B cell (primary cell): ENCODE data around the gene GPR21. TPM values are rescaled to one million over a fixed set of nuclear protein-coding genes. Genes with fewer than 3 reads are reported as not detected.

ENCODE experiments used
- ATAC-seq: fragments of 200-7000 bp; cut with Tn5 transposase; one replicate; pipeline ENCODE4 v1.10.0; 2021; ENCODE audit warnings: low read depth, mild to moderate bottlenecking, moderate number of reproducible peaks, moderate library complexity
- CTCF ChIA-PET: fragments of 350-600 bp; sonication (Branson Sonifier 250); formaldehyde crosslinking; loops from one replicate; lab custom pipeline; 2021; ENCODE audit warnings: antibody characterized with exemption, inconsistent platforms; lab: Charles Lee
- POLR2A ChIA-PET: fragments of 350-600 bp; sonication (Branson Sonifier 250); formaldehyde crosslinking; loops from one replicate; lab custom pipeline; 2021; ENCODE audit warnings: antibody characterized with exemption; lab: Charles Lee
- DNase-seq: peaks from one replicate; pipeline ENCODE4 v3.0.0; 2013
- H2AFZ ChIP-seq: 2 replicates; pipeline ENCODE4 v1.6.1; 2012; ENCODE audit warnings: mild to moderate bottlenecking, low read depth, low read length; ENCODE audit not compliant: insufficient read depth, poor library complexity, severe bottlenecking
- H3K27ac ChIP-seq, 2 donors: 1 replicate in 1 of 2; 2 replicates in 1 of 2; pipeline ENCODE4 v1.5.1; 2012 to 2013; ENCODE audit warnings: low read length in 2 of 2, mild to moderate bottlenecking in 2 of 2, moderate library complexity in 1 of 2
- H3K27me3 ChIP-seq, 4 experiments: fragments of 200-600 bp in 1 of 4; sonication (generic) in 1 of 4; replicated peaks in 1 of 4; 1 replicate in 2 of 4; 2 replicates in 2 of 4; pipeline versions ENCODE4 v1.6.1 to v1.7.0; 2013 to 2016; ENCODE audit warnings: low read length in 3 of 4, mild to moderate bottlenecking in 2 of 4, mixed read lengths in 1 of 4, moderate library complexity in 1 of 4; ENCODE audit not compliant: insufficient read depth in 4 of 4, control insufficient read depth in 3 of 4; ENCODE audit errors: control extremely low read depth in 1 of 4
- H3K36me3 ChIP-seq, 2 experiments: replicated peaks in 1 of 2; 1 replicate in 1 of 2; 2 replicates in 1 of 2; pipeline versions ENCODE4 v1.6.1 to v1.7.1; 2013; ENCODE audit warnings: low read length in 1 of 2; ENCODE audit not compliant: insufficient read depth in 2 of 2, control insufficient read depth in 1 of 2; ENCODE audit errors: control extremely low read depth in 1 of 2, extremely low read depth in 1 of 2
- H3K4me1 ChIP-seq, 2 donors: fragments of 200-600 bp in 1 of 2; sonication (generic) in 1 of 2; 1 replicate in 1 of 2; 2 replicates in 1 of 2; pipeline versions ENCODE4 v1.5.1 to v1.6.1; 2013 to 2017; ENCODE audit warnings: low read length in 2 of 2; ENCODE audit not compliant: control insufficient read depth in 2 of 2, insufficient read depth in 2 of 2
- H3K4me2 ChIP-seq: replicated peaks from 2 replicates; pipeline ENCODE3; 2012; ENCODE audit warnings: mild to moderate bottlenecking, low read depth, low read length; ENCODE audit not compliant: poor library complexity, severe bottlenecking
- H3K4me3 ChIP-seq, 5 experiments: fragments of 200-600 bp in 1 of 5; sonication (generic) in 1 of 5; 1 replicate in 3 of 5; 2 replicates in 2 of 5; pipeline versions ENCODE4 v1.5.1 to v1.7.0; 2011 to 2016; ENCODE audit warnings: low read length in 4 of 5, mild to moderate bottlenecking in 4 of 5, low read depth in 2 of 5, control low read depth in 1 of 5, moderate library complexity in 1 of 5; ENCODE audit not compliant: insufficient read depth in 1 of 5; ENCODE audit errors: control extremely low read depth in 1 of 5, extremely low read depth in 1 of 5
- H3K79me2 ChIP-seq: fragments of 200-600 bp; sonication (generic); one replicate; pipeline ENCODE4 v1.6.0; 2016; ENCODE audit warnings: low read length; ENCODE audit not compliant: control insufficient read depth, insufficient read depth
- H3K9ac ChIP-seq: fragments of 200-600 bp; sonication (generic); 2 replicates; pipeline ENCODE4 v1.6.1; 2017; ENCODE audit warnings: mild to moderate bottlenecking, low read length, moderate library complexity
- H3K9me3 ChIP-seq, 3 donors: one replicate each; pipeline versions ENCODE4 v1.6.1 to v1.7.1; 2013; ENCODE audit warnings: low read length in 2 of 3; ENCODE audit not compliant: control insufficient read depth in 2 of 3, insufficient read depth in 1 of 3; ENCODE audit errors: control extremely low read depth in 1 of 3
- H4K20me1 ChIP-seq: 2 replicates; pipeline ENCODE4 v1.6.0; 2012; ENCODE audit warnings: mild to moderate bottlenecking, low read length; ENCODE audit not compliant: insufficient read depth, control insufficient read depth, poor library complexity, severe bottlenecking
- H3K27ac Mint-ChIP-seq: one replicate; pipeline ENCODE4 v1.8.0; 2021; ENCODE audit warnings: mixed read lengths
- H3K27me3 Mint-ChIP-seq: one replicate; pipeline ENCODE4 v1.8.0; 2021; ENCODE audit warnings: mixed read lengths
- H3K4me1 Mint-ChIP-seq: one replicate; pipeline ENCODE4 v1.8.0; 2021; ENCODE audit warnings: mixed read lengths
- H3K4me3 Mint-ChIP-seq: one replicate; pipeline ENCODE4 v1.8.0; 2021; ENCODE audit warnings: mixed read lengths
- H3K9me3 Mint-ChIP-seq: one replicate; pipeline ENCODE4 v1.8.0; 2022; ENCODE audit warnings: mixed read lengths; ENCODE audit not compliant: insufficient read depth
- EZH2 ChIP-seq: IDR thresholded peaks from 2 replicates; pipeline ENCODE4 v1.6.1; 2012; ENCODE audit warnings: borderline replicate concordance, low read depth, mild to moderate bottlenecking, moderate library complexity, low read length; ENCODE audit not compliant: insufficient read depth, poor library complexity, severe bottlenecking
- WGBS: methylation state at CpG from one replicate; pipeline ENCODE4 v1.1.5; 2013; ENCODE audit warnings: missing lambda C conversion rate; ENCODE audit not compliant: insufficient coverage; 5-methylcytosine and 5-hydroxymethylcytosine counted together
- intact Hi-C: fragments of 100-400 bp; cut with micrococcal nuclease; formaldehyde crosslinking; loops from one replicate; pipeline ENCODE4 v1.10.0; 2022
- polyA plus RNA-seq: library from polyadenylated mRNA; depleted of rRNA; stranded (reverse); fragments of >200 nt; gene quantifications from 2 replicates; pipeline ENCODE4 v1.2.3, GENCODE V29; 2012
- total RNA-seq, 2 donors: library from RNA; stranded (reverse); fragments of 120-200 nt in 1 of 2; gene quantifications; 1 replicate in 1 of 2; 2 replicates in 1 of 2; pipeline versions ENCODE4 v1.2.3 to v1.2.4, GENCODE V29; 2013 to 2022
- TF ChIP-seq, protein P1 (sequence below): fragments of 200-600 bp; IDR thresholded peaks from one replicate; pipeline ENCODE4 v1.8.0; 2022; ENCODE audit warnings: antibody characterized with exemption, mild to moderate bottlenecking

Gene GPR21
- total and polyA plus RNA-seq, 2 donors (not counting 1 experiment from before 2014, with no cell fraction given): 0.13 to 2.5 TPM

DNA sequence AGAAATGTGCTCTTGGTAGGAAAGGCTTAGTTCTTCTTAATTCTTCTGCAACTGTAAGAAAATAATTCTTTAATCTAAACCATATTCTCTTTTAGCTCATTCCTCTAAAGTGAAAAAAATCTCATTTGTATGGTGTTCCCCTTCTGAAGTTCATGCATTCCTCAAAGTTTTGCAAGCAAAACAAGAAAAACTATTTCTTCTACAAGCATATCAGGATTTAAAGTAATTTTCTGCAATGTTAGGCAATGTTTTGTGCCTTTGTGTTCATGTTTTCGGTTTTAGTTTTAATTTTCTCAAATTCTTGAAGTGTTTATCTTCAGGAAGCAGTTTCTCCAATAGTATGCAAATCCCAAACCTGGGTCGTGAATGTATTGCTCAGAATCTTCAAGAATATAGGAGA lies 12.7 kb upstream of the GPR21 start:
- ChIA-PET CTCF (no interaction called here), POLR2A (no interaction called here)
- 60% methylated on average over 1 of the region's 2 CpGs for WGBS
- no peaks in the 10 kb centered on the region for H3K79me2 ChIP-seq
- no peaks in the 10 kb centered on the region for H3K27me3 Mint-ChIP-seq
- no peak overlapping the region for H3K27ac ChIP-seq
- H3K9me3 ChIP-seq: no peaks in the 10 kb centered on the region
- H3K4me3 ChIP-seq: no peak overlapping the region
- TF ChIP-seq, protein P1, sequence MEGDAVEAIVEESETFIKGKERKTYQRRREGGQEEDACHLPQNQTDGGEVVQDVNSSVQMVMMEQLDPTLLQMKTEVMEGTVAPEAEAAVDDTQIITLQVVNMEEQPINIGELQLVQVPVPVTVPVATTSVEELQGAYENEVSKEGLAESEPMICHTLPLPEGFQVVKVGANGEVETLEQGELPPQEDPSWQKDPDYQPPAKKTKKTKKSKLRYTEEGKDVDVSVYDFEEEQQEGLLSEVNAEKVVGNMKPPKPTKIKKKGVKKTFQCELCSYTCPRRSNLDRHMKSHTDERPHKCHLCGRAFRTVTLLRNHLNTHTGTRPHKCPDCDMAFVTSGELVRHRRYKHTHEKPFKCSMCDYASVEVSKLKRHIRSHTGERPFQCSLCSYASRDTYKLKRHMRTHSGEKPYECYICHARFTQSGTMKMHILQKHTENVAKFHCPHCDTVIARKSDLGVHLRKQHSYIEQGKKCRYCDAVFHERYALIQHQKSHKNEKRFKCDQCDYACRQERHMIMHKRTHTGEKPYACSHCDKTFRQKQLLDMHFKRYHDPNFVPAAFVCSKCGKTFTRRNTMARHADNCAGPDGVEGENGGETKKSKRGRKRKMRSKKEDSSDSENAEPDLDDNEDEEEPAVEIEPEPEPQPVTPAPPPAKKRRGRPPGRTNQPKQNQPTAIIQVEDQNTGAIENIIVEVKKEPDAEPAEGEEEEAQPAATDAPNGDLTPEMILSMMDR: no peak
- no peak for TF ChIP-seq EZH2
- H3K4me1 Mint-ChIP-seq: no peaks in the 10 kb centered on the region
- no peak overlapping the region for H3K4me2 ChIP-seq
- no peak overlapping the region for H3K9ac ChIP-seq
- no peaks in the 10 kb centered on the region for H3K27me3 ChIP-seq
- H3K36me3 ChIP-seq: peaks cover 3 to 42% of the 10 kb centered on the region in 2 experiments
- H3K4me1 ChIP-seq: no peaks in the 10 kb centered on the region
- no peaks in the 10 kb centered on the region for H3K9me3 Mint-ChIP-seq
- intact Hi-C loops: no loop called here
- no peak overlapping the region for H2AFZ ChIP-seq
- DNase-seq (no peak), ATAC-seq (no peak)
- H3K4me3 Mint-ChIP-seq: no peak overlapping the region
- H4K20me1 ChIP-seq: no peaks in the 10 kb centered on the region
- no peak overlapping the region for H3K27ac Mint-ChIP-seq

DNA sequence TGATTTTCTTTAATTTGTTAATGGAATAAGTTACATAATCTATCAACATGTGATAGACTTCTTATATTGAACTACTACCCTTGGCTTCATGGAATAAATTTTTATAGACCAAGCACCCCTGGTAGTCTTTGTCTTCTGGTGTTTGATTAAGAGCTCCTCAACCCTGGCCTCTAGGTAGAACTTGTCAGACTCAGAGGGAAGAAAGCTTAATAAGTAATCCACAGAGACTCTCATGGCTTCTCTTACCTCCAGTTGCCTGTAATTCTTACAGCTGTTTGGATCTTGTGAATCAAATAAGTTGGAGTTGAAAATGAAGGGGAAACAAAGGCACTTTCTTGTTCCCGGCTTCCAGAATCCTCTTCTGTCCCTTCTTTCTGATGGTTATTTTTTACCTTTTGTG lies 7.0 kb upstream of the GPR21 start:
- H4K20me1 ChIP-seq: no peaks in the 10 kb centered on the region
- H3K9ac ChIP-seq: no peak overlapping the region
- H3K4me1 Mint-ChIP-seq: peaks cover 10% of the 10 kb centered on the region
- no peak overlapping the region for H3K4me3 ChIP-seq
- peaks cover 3 to 19% of the 10 kb centered on the region in 2 experiments for H3K36me3 ChIP-seq
- no peak overlapping the region for H3K4me2 ChIP-seq
- H3K4me3 Mint-ChIP-seq: no peak overlapping the region
- ChIA-PET CTCF (interaction anchor here (0.6 to 1.0 kb wide), 4 partner anchors 24 to 328 kb away, joined by 3 read pairs; no protein-coding TSS in a partner anchor), POLR2A (no interaction called here)
- peaks cover 8 to 10% of the 10 kb centered on the region in 2 donors for H3K4me1 ChIP-seq
- H3K27ac Mint-ChIP-seq: no peak overlapping the region
- no CpG with 5 or more reads among the region's 1 CpG for WGBS
- no peaks in the 10 kb centered on the region for H3K79me2 ChIP-seq
- H3K27me3 Mint-ChIP-seq: no peaks in the 10 kb centered on the region
- ATAC-seq: no peak
- no peak for TF ChIP-seq EZH2
- TF ChIP-seq, protein P1: no peak
- no peaks in the 10 kb centered on the region for H3K9me3 Mint-ChIP-seq
- H3K27ac ChIP-seq: no peak overlapping the region
- no peak for DNase-seq
- no peaks in the 10 kb centered on the region for H3K9me3 ChIP-seq
- no peak overlapping the region for H2AFZ ChIP-seq
- intact Hi-C loops: no loop called here
- H3K27me3 ChIP-seq: no peaks in the 10 kb centered on the region
